SK-N-SH treated with all-trans-retinoic acid at 6 μM for 48 hours (cell line): ENCODE results near the gene H2BW1.

Experiments used
- BACH2 ChIP-seq: fragments of 250-450 bp; sonication (Bioruptor Pico); IDR thresholded peaks from 2 replicates; pipeline ENCODE4 v1.9.0; 2021; ENCODE audit warnings: mild to moderate bottlenecking, borderline replicate concordance
- CREB5 ChIP-seq: fragments of 250-450 bp; sonication (Bioruptor Pico); IDR thresholded peaks from 2 replicates; pipeline ENCODE4 v1.5.1; 2020; ENCODE audit warnings: low read depth, mild to moderate bottlenecking, moderate library complexity
- CSDC2 ChIP-seq: fragments of 250-450 bp; sonication (Bioruptor Pico); IDR thresholded peaks from 2 replicates; pipeline ENCODE4 v1.5.0; 2020; ENCODE audit warnings: mild to moderate bottlenecking, moderate library complexity
- CSRNP3 ChIP-seq: fragments of 250-450 bp; sonication (Bioruptor Pico); IDR thresholded peaks from 2 replicates; pipeline ENCODE4 v1.5.1; 2021; ENCODE audit warnings: mild to moderate bottlenecking, moderate library complexity
- OSR1 ChIP-seq: fragments of 250-450 bp; sonication (Bioruptor Pico); IDR thresholded peaks from 2 replicates; pipeline ENCODE4 v1.8.0; 2022; ENCODE audit warnings: moderate library complexity, mild to moderate bottlenecking, inconsistent platforms
- PPARA ChIP-seq: fragments of 250-450 bp; sonication (Bioruptor Pico); IDR thresholded peaks from 2 replicates; pipeline ENCODE4 v1.5.0; 2020; ENCODE audit warnings: mild to moderate bottlenecking, borderline replicate concordance
- RARB ChIP-seq: fragments of 250-450 bp; sonication (Bioruptor Pico); IDR thresholded peaks from 2 replicates; pipeline ENCODE4 v1.8.0; 2021; ENCODE audit warnings: mild to moderate bottlenecking, moderate library complexity
- TOX ChIP-seq: fragments of 250-450 bp; sonication (Bioruptor Pico); IDR thresholded peaks from 2 replicates; pipeline ENCODE4 v1.8.0; 2021; ENCODE audit warnings: mild to moderate bottlenecking, moderate library complexity, borderline replicate concordance
- TF ChIP-seq, protein P1 (sequence below): fragments of 250-450 bp; sonication (Bioruptor Pico); IDR thresholded peaks from 2 replicates; pipeline ENCODE4 v1.8.0; 2020; ENCODE audit warnings: mild to moderate bottlenecking, moderate library complexity, borderline replicate concordance

- TF ChIP-seq CSRNP3 (CRISPR knock-in tag) (no peak), CSDC2 (CRISPR knock-in tag) (no peak), OSR1 (CRISPR knock-in tag) (no peak), RARB (CRISPR knock-in tag) (no peak), BACH2 (CRISPR knock-in tag) (no peak), CREB5 (CRISPR knock-in tag) (no peak), PPARA (no peak), TOX (CRISPR knock-in tag) (no peak)
- TF ChIP-seq, protein P1, sequence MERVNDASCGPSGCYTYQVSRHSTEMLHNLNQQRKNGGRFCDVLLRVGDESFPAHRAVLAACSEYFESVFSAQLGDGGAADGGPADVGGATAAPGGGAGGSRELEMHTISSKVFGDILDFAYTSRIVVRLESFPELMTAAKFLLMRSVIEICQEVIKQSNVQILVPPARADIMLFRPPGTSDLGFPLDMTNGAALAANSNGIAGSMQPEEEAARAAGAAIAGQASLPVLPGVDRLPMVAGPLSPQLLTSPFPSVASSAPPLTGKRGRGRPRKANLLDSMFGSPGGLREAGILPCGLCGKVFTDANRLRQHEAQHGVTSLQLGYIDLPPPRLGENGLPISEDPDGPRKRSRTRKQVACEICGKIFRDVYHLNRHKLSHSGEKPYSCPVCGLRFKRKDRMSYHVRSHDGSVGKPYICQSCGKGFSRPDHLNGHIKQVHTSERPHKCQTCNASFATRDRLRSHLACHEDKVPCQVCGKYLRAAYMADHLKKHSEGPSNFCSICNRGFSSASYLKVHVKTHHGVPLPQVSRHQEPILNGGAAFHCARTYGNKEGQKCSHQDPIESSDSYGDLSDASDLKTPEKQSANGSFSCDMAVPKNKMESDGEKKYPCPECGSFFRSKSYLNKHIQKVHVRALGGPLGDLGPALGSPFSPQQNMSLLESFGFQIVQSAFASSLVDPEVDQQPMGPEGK (CRISPR knock-in tag), result no peak
Observed at GRCh38 chrX:104039689-104040505, 26.4 kb upstream of the H2BW1 start, which contains the start of gene H2BW2.
